ENCODE results near the gene TRERF1.
"Not testable (repeated sequence)": the region's sequence is repeated elsewhere in the genome, so short reads cannot be mapped to it uniquely, and the experiment has no call there.

DNA sequence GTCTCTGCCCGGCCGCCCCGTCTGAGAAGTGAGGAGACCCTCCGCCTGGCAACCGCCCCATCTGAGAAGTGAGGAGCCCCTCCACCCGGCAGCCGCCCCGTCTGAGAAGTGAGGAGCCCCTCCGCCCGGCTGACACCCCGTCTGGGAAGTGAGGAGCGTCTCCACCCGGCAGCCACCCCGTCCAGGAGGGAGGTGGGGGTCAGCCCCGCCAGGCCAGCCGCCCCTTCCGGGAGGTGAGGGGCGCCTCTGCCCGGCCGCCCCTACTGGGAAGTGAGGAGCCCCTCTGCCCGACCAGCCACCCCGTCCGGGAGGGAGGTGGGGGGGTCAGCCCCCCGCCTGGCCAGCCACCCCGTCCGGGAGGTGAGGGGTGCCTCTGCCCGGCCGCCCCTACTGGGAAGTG, 14.7 kb upstream of the TRERF1 start:
- TF ChIP-seq, protein P1, sequence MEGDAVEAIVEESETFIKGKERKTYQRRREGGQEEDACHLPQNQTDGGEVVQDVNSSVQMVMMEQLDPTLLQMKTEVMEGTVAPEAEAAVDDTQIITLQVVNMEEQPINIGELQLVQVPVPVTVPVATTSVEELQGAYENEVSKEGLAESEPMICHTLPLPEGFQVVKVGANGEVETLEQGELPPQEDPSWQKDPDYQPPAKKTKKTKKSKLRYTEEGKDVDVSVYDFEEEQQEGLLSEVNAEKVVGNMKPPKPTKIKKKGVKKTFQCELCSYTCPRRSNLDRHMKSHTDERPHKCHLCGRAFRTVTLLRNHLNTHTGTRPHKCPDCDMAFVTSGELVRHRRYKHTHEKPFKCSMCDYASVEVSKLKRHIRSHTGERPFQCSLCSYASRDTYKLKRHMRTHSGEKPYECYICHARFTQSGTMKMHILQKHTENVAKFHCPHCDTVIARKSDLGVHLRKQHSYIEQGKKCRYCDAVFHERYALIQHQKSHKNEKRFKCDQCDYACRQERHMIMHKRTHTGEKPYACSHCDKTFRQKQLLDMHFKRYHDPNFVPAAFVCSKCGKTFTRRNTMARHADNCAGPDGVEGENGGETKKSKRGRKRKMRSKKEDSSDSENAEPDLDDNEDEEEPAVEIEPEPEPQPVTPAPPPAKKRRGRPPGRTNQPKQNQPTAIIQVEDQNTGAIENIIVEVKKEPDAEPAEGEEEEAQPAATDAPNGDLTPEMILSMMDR (IDR thresholded peaks at IDR 0.05): not testable (repeated sequence)
- not testable (repeated sequence) for TF ChIP-seq POLR2A (IDR thresholded peaks at IDR 0.05)

Data from thyroid gland (tissue), 4 donors.